GM18507 (cell line): ENCODE data around the gene C1QC.
A peak's percentile ranks its signal among the peaks of the same experiment; 100 is the strongest.
"Not testable (repeated sequence)": the region's sequence is repeated elsewhere in the genome, so short reads cannot be mapped to it uniquely, and the experiment has no call there.

Source experiments
- DNase-seq: peaks from one replicate; pipeline ENCODE4 v3.0.0; 2011; ENCODE audit warnings: low read depth; ENCODE audit not compliant: insufficient read length; ENCODE audit errors: extremely low spot score
- FAIRE-seq: peaks from 2 replicates; lab custom pipeline; 2011; peaks lifted over from hg19 to GRCh38; lab: Jason Lieb, UNC

C1QC gene

DNA sequence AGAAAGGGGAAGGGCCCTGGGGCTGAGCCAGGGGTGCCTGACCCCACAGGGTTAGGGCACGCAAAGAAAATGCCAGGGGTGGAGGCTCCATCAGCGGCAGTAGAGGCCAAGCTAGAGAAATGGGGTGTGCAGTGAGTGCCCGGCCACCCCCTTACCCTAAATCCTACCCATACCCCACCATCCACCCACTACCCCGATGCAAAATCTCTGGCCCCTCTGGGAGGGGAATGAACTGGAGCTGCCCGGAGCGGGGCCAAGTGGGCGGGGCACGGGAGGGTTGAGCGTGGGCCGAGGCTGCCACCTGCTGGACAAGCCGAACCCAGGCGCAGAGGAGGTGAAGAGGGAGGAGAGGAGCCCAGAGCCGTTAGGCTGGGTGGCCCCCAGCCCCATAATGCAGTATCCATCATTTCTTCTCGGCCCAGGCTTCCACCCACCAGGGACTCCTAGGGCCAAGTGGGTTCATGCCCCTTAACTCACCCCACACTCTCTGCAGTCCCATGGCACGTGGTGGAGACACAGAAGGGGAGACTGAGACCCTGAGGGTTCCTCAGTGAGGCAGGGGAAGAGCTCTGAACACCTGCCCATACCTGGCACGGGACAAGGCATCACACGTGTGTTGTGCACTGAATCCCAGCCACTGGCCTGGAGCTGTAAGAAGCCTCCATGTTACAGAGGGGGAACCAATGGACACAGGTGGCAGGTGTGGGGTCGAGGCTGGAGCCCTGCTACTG lies 1.4 kb upstream of the C1QC start:
- DNase-seq = peak; percentile 65
- peak; percentile 66 for FAIRE-seq

DNA sequence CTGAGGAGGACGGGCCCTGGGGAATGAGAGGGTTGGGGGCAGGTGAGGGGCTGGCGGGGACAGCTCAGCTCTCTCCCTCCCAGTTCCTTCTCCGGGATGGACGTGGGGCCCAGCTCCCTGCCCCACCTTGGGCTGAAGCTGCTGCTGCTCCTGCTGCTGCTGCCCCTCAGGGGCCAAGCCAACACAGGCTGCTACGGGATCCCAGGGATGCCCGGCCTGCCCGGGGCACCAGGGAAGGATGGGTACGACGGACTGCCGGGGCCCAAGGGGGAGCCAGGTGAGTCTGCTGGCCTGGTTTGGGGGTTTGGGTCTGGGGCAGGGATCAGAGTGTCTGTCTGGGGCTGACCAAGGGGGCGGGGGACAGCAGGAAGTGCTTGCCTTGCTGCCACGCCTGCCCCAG lies 495 bp downstream of the C1QC start:
- DNase-seq (no peak), FAIRE-seq (no peak)

DNA sequence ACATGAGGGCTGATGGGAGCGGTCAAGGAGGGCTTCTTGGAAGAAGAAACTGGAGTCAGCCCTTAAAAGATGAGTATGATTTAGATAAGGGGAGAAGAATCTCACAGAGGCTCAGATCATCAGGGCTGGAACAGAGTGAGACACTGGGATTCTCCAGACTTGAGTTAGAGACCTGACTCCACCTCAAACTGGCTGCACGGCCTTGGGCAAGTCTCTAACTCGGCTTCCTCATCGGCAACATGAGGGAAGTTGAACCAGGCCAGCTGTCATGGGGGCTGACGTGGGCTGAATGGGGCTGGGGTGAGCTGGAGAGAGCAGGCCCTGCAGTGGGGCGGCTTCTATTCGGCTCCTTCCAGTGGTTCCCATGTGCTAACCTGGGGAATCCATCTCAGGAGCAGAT lies 2.5 kb downstream of the C1QC start:
- FAIRE-seq (no peak), DNase-seq (no peak)

DNA sequence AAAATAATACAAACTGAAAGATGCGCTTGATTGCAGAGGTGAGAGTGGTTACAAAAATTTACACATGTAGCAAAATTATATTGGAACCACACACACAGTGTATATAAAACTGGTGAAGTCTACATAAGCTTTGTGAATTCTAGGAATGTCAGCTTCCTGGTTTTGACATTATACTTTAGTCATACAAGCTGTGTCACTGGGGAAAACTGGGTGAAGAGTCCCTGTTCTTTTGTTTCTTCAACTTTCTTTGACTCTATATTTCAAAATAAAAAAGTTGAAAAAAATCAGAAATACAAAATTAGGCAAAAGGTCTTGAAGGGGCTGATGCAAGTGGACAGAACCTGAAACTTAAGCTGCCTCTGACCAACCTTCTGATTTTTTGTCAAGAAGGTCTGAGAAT lies 3.0 kb downstream of the C1QC start:
- no peak for DNase-seq
- no peak for FAIRE-seq

DNA sequence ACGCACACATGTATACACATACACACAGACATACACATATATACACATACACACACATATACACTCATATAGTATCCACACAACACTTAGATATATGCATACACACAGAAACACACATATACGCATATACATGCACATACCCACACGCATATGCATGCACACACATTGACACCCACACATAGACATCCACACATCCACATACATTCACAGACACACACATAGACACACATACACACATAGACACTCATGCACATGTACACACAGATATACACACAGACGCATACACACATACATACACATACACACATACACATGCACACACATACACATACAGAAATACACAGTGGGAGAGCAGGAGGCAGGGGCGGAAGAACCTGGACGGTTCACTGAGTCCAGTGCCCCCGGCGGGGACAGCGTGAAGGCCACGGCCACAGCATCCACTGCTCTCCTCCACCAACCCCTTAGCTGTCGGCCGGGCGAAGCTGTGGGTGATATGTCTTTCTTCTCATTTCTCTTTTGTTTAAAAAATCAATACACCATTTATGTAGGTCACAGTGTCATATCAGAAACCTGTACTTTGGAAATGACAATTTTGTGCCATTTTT lies 6.8 kb downstream of the C1QC start:
- DNase-seq = no peak
- FAIRE-seq = no peak

DNA sequence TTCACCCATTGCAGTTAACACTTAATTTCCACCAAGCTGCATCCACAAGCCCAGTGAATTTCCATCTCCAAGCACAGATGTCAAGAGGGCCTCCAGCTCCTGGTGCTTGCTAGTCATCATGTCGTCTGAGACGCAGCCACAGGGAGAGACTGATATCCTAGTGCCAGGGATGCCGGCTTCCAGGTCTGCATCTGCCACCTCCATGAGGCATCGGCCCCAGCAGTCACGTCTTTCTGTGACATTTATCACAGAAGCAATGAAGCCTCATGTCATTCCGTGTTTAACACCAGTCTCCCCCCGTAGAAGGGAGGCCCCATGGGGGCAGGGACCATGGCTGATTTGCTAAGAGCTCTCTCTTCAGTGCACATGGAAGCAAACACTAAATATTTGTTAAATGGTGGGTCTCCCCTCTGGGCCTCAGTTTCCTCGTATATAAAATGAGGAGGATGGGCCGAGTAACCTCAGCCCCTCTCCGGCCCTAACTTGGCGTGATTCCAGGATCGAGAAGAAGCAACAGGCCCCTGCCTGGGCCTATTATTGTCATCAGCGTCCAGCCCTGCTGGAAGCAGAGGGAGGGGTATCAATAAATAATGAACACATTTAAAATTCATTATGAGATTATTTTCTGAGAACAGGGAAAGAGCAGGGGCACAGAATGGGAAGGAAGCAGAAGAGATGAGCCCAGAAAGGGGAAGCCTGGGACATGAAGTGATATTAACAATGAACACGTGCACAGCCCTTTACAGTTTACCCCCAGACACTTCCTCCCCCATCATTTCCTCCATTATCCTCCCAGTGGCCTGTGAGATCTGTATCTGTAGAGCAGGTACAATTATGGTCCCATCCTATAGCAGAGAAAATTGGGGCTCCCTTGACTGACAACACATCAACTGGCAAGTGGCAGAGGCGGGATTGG lies 8.8 kb downstream of the C1QC start:
- DNase-seq (no peak), FAIRE-seq (no peak)

DNA sequence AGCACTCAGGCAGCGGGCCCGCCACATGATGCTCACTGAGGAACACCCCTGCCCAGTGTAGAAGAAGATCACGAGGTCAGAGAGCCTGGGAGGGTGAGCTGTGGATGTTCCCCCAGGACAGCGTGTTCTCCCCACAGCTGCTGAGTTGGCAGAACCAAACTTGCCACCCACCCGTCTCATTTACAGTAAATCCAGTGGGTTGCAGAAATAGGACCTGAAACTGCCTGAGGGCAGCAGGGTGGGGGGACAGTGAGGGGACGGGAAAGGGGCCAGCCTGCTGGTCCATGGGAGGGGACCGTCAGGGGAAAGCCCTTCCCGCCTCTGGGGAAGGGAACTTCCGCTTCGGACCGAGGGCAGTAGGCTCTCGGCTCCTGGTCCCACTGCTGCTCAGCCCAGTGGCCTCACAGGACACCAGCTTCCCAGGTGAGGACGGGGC lies 9.5 kb downstream of the C1QC start, which contains the start of gene C1QB:
TSS of gene C1QB (plus strand) at position 356 of the 436 bp plus-strand sequence. CDS start 6,227 bp downstream, outside the sequence.
- no peak for FAIRE-seq
- DNase-seq = no peak

DNA sequence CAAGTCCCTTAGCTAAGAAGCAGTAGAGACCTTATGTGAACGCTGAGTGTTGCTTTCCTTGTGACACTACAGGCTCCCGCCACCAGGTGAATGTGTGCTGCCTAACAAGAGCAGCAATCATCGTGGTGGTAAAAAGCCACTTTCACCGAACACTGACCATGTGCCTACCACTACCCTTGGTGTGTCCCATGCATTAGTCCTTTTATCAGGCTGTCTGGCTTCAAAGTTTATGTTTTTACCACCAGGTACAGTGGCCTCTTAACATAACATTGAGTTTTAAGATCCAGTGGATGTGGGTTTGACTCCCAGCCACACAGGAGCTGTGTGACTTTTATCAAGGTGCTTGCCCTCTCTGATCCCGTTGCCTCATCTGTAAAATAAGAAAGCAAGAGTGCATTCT lies 11.3 kb downstream of the C1QC start:
- FAIRE-seq = no peak
- no peak for DNase-seq

DNA sequence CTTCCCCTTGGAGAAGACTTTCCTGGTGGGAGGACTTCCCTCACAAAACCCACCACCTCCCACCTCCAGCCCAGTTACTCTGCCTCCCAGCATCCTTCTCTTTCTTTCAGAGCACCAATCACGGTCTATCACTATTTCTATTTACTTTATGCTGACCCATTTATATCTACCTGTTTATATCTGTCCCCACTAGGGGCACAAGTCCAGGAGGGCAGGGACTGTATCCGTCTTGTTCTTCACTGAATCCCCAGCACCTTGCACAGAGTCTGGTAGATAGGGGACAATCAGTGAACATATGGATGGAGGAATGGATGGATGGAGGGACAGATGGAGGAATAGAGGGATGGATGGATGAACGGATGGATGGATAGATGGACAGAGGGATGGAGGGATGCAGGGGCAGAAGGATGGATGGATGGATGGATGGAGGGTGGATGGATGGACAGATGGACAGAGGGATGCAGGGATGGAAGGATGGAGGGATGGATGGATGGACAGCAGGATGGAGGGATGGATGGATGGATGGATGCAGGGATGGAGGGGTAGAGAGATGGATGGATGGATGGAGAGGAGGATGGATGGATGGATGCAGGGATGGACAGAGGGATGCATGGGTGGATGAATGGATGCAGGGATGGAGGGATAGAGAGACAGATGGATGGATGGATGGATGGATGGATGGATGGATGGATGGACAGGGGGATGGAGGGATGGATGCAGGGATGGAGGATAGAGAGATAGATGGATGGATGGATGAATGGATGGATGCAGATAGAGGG lies 15.1 kb downstream of the C1QC start:
- no peak for DNase-seq
- no peak for FAIRE-seq

DNA sequence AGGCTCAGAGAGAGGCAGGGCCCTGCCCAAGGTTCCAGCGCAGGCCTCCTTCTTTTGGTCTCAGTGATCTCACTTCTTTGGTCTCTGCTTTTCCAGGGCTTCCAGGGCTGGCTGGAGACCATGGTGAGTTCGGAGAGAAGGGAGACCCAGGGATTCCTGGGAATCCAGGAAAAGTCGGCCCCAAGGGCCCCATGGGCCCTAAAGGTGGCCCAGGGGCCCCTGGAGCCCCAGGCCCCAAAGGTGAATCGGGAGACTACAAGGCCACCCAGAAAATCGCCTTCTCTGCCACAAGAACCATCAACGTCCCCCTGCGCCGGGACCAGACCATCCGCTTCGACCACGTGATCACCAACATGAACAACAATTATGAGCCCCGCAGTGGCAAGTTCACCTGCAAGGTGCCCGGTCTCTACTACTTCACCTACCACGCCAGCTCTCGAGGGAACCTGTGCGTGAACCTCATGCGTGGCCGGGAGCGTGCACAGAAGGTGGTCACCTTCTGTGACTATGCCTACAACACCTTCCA lies 17.3 kb downstream of the C1QC start:
- DNase-seq = no peak
- FAIRE-seq = no peak

DNA sequence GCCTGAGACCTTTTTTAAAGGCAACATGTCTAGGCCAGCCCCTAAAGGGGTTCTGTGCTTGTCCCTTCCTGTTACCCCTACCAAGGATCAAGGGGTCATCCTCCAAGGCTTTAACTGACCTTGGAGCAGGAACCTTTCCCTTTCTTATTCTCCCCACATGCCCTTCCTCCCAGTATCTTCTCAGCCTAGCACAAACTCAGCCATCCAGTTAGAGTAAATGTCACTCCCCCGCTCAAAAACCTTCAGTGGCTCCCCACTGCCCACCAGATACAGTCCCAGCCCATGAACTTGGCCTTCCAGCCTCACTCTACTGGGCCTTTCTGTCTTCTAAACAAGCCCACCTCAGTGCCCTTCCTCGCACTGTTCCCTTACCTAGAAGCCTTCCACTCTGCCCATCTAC lies 18.4 kb downstream of the C1QC start:
- FAIRE-seq (no peak), DNase-seq (no peak)

DNA sequence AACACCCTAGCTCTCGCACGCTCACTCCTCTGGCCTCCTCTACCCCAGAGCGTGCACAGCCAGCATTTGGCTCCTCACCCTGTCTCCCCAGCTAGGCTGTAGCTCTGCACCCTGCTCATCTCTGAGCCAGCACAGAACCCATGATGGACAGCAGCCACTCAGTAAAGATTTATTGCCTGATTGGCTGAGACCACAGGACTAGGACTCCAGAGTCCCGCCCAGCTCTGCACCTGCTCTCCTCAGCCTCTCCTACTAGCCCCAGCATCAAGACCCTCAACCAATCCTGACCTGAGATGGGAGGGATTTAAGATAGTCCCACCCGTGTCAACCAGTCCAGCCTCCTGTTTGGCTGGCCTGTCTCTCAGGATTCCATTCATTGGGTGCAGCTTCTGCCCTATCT lies 18.9 kb downstream of the C1QC start:
- no peak for DNase-seq

DNA sequence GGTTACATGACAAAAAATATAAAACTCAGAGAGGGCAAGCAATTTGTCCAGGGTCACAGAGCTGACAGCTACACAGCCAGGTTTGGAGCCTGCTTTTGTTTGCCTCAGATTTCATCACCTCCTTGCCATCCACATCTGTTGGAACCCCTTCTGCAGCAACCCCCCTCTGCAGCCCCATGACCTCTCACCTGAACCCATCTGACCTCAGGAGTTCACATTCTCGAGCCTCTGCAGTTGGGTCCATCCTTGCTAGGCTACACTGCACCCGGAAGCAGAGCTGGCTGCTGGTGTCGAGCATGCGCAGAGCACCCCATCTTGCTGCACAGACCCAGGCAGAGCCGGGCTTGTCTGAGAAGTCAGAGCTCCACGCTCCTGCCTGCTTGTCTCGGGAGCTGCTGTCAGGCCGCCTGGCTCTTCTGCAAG lies 19.6 kb downstream of the C1QC start:
- FAIRE-seq (no peak), DNase-seq (no peak)

More for the DNA sequence above, 18.9 kb downstream of the C1QC start:
- FAIRE-seq = no peak

DNA sequence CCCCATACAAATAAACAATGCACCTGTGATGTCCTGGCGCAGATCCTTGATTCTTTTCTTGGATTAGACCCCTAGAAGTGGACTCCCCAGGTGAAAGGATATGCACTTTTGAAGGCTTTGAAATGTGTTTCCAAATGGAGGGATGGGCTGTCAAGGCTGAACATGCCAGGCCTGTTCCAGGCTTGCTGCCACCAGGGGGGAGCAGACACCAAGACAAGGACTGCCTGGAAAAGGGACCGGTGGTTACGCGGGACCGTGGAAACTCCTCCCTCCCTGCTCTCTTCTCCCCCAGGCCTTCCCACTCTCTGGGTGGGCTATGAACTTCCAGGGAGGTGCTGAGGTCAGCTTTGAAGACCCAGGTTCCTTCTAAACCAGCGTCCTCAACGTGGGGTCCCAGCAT lies 22.3 kb downstream of the C1QC start:
- FAIRE-seq (no peak), DNase-seq (no peak)

DNA sequence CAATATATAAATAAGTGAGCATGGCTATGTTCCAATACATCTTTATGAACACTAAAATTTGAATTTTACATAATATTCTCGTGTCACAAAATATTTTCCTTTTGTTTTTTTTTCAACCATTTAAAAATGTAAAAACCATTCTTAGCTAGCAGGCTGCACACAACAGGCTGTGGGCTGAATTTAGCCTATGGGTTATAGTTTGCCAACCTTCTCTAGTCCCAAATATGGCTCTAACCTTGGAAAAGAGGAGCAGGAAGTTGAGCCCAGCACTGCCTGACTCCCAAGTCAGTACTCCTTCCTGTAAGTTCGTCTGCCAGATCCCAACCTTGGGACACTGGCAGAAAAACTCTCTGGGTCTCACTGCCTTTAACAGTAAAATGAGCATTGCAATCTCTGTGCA lies 23.0 kb downstream of the C1QC start:
- DNase-seq (no peak), FAIRE-seq (no peak)

DNA sequence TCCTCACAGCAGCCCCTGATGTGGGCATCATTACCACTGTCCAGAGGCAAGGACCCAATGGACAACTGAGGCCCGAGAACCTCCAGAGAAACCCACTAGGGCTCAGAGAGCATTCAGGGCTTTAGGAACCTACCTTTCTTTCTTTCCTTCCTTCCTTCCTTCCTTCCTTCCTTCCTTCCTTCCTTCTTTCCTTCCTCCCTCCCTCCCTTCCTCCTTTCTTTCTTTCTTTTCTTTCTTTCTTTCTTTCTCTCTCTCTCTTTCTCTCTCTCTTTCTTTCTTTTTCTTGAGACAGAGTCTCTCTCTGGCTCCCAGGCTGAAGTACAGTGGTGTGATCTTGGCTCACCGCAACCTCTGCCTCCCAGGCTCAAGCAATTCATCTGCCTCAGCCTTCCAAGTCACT lies 25.4 kb downstream of the C1QC start:
- FAIRE-seq, DNase-seq: not testable (repeated sequence)

DNA sequence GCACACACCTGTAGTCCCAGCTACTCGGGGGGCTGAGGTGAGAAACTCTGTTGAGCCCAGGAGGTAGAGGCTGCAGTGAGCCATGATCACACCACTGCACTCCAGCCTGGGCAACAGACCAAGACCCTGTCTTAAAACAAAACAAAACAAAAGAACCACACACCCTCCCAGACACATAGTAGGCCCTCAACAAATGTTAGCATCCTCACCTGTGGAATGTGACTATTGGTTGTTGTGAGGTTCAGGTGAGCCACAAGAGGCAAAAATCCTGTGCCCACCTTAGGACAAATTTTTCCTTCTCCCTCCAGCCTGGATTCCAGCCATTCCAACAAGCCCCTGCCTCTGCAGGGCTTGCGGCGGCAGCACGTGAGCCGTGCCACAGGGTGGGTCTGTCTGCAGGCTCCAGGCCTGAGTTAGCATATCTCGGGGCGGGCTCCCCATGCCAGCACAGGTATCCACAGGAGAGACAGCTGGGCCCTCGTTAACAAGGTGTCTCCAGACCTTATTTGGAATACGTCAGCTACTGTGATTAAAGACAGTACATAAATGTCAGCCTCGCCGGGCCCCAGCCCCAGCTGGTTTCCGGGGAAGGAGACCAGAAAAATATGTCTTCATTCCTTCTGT lies 27.0 kb downstream of the C1QC start:
- FAIRE-seq (no peak), DNase-seq (no peak)

DNA sequence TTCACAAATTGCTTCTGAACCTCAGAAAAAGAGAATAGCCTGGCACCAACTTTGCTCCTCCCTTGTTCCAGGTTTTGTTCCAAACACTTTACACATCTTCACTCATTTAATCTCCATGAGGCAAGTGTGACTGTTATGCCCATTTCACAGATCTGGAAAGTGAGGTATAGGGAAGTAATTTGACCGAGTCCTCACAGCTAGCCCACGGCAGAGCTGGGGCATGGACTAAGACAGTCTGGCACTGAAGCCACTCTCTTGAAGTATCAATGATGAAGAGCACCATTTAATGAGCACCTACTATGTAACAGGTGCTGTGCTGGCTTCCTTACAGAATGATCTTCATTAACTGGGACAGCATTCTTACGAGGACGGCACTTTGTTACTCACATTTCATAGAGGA lies 28.6 kb downstream of the C1QC start:
- DNase-seq = no peak
- FAIRE-seq = no peak
